ENCODE results near the gene CAPS.
"Not testable (repeated sequence)": the region's sequence is repeated elsewhere in the genome, so short reads cannot be mapped to it uniquely, and the experiment has no call there.

The CAPS gene

DNA sequence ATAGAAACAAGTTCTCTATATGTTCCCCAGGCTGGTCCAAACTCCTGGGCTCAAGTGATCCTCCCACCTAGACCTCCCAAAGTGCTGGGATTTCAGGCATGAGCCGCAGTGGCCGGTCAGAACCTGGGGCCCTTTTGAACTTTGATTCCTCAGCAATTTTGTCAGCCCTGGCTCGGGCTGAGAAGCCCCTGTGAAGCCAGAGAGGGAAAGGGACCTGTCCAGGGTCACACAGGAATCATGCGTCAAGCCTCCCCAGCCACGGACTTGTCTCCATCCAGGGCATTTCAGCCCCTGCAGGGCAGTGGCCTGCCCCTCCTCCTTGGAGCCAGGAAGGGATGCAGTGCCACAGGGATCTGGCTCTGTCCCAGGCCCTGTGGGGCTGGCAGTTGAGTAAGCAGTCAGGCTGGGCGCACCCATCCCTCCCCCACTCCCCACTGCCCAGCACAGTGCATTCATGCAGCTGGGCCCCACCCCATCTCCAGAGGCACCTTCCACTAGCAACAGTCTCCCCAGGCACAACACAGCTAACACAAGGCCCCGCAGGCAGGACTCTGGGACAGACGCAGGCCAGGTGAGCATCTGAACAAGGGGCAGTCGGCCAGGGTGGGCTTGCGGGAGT is at the start of gene CAPS:
TSS of gene CAPS (plus strand) at position 516 of the 619 bp plus-strand sequence. CDS start 153 bp downstream, outside the sequence.
- no peak for DNase-seq (ENCODE audit: low read depth in 3 of 3)

DNA sequence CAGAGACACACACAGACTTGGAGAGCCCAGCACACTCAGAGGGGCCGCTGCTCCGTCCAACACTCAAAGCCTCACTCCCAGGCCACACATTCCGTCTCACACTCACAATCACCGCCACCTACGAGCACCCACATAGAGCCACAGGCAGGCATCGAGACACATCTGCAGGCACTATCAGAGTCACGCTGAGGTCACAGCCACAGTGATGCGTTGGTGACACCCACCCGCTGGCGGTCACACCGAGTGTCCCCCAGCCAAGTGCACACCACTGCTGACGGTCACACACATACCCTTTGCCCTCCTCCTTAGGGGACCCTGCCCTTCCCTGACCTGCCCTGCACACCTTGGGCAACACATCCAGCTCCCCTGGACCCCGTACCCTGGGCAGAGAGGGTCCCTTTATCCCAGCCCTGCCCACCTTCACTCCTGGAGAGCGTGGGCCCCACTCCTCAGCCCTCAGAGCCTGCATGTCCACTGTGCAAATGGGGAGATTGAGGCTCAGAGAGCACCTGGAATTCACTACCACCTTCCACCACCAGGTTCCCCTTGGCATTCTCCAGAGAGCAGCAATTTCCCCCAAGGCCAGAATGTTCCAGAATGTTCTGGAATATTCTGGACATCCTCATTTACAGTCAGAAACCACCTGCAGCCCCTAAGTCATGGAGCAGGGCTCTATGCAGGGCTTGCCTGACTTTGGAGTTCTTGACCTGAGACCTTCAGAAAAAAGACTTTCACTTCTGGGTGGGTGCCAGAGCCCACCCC is 49.1 kb upstream of the CAPS start:
- DNase-seq (ENCODE audit: low read depth in 3 of 3): no peak

DNA sequence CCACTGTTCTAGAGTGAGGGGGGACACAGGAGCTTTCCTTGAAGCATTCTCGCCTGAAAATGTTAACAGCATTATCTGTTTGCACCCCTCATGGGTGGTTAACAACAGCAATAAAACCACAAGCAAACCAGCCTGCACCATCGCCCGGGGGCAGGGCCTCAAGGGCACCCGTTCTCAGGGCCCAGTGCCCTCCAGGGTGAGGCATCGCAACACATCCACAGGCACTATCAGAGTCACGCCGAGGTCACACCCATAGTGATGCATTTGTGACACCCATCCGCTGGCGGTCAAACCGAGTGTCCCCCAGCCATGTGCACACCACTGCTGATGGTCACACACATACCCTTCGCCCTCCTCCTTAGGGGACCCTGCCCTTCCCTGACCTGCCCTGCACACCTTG is 48.3 kb upstream of the CAPS start:
- DNase-seq (ENCODE audit: low read depth in 3 of 3): no peak

DNA sequence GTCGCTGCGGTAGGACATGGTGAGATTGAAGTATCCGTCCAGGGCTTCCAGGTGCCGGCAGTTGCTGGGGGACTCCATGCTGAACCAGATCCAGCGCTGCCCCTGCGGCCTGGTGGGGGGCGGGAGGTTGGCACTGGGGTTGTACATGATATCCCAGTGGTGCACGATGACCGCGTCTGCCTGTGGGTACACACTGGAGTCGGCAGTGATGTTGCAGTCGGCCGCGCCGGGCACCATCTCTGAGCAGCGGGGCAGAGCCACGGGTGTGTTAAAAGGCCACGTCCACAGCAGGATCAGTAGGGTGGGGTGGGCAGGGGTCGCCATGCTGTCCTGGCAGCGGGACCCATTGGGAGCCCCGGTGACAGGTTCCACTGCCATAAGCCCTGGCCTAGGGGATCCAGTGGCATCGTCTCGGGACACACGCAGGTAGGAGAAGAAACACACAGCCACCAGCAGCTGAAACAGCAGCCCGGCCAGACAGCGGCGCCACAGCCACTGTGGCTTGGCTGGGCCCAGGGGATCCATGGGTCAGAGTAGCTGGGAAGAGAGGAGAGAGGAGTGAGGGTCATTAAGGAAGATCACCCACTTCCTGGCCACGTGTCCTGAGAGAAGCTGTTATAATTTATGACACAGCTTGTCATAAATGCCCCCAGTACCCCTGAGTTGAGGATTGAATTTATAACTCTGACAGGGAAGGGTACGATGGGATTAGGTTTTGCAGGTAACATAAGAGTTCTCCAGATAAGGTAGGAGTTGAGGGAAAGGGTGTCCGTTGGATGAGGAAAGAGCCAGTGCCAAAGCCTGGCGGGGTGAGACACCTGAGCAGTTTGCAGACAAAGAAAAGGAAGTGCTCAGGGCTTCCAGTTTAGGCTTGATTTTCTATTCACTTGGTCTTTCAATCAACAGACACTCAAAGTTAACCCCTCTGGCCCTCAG is 46.6 kb upstream of the CAPS start:
- DNase-seq (ENCODE audit: low read depth in 3 of 3): no peak

DNA sequence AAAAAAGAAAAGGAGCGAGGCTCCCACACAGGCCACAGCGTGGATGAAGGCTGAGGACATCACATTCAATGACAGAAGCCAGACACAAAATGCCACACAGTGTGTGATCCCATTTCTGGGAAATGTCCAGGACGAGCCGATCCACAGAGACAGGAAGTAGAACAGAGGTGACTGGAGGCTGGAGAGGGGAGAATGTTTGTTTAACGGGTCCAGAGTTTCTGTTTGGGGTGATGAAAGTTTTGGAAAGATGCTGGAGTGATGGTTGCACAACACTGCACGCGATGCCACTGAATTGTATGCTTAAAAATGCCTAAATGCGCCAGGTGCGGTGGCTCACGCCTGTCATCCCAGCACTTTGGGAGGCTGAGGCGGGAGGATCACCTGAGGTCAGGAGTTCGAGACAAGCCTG is 43.1 kb upstream of the CAPS start:
- no peak for DNase-seq (ENCODE audit: low read depth in 3 of 3)

DNA sequence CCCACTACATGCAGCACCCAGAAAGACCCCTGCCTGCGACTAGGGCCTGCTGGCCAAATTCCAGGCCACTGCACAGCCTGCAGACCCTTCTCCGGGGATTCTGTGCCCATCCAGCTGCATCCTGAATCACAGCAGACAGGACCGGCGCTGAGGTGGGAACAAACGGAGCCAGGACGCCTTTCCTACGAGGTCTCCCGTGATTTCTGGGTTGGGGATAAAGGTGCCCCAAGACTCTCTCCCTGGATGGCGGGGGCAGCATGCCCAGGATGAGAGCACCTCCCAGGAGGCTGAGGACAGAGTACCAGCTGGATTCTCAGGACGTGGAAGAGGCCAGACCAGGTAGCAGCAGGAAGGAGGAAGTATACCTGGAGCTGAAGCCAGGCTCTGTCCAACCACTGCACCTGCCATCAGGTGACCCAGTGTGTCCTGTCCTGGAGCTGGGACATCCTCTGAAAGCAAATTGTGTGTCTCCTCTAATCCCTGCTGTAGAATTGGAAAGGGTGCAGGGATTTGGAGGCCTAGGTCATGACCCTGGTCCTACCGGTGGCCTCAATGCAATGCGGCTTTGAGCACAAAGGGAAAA is 40.3 kb upstream of the CAPS start:
- DNase-seq (ENCODE audit: low read depth in 3 of 3): no peak

DNA sequence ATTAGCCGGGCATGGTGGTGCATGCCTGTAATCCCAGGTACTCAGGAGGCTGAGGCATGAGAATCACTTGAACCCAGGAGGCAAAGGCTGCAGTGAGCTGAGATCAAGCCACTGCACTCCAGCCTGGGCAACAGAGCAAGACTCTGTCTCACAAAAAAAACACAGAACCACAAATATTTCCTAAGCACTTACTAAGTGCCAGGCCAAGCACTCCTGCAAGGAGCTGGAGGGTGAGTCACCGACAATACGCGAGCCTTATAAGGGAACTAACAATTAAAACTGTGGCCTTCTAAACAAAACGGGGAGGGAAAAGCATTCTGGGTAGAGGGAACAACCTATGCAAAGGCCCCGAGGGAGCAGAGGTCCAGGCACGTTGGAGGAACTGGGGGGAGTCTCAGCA is 39.6 kb upstream of the CAPS start:
- DNase-seq (ENCODE audit: low read depth in 3 of 3): not testable (repeated sequence)

DNA sequence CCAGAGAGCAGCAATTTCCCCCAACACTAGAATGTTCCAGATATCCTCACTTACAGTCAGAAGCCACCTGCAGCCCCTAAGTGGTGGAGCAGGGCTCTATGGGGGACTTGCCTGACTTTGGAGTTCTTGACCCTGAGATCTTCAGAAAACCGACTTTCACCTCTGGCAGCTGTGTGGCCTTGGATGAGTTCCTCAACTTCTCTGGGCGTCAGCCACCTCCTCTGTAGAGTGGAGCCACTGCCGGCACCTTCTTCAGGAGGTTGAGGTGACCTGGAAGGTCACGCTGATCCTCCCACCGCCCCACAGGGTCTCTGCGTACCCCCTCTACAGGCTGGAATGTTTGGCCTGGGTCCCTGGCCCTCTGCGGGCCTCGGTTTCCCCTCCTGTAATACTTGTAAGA is 36.6 kb upstream of the CAPS start:
- no peak for DNase-seq (ENCODE audit: low read depth in 3 of 3)

DNA sequence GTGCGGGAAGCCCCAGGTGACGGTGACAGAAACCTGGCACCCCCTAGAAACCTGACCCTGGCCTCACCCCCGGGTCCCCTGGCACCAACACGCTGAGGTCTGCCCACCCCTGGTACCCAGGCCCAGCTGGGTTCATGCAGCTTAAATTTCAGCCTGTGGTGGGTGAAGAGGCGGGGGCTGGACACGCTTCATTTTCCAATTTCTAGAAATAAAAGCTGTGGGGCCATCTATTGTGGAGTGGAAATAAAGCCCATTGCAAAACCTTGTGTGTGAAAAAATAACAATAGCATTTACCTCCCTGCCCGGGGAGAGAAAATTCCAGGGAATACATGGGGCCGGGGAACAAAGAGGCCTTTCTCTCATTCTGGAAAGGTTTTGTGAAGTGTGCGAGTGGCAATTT is 36.2 kb upstream of the CAPS start:
- no peak for DNase-seq (ENCODE audit: low read depth in 3 of 3)

DNA sequence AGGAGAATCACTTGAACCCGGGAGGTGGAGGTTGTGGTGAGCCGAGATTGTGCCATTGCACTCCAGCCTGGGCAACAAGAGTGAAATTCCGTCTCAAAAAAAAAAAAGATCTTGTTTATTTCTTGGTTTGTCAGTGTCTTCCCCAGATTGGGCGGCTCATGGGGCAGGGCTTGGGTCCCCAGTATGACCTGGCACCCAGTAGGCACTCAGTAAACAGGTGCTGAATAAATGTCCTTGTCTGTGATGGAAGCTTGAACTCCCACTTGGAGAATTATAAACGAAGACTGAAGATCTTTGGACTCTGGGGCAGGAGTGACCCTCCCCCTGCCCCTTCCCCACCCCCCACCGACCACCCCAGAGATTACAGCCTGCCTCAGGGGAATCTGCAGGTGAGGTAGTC is 33.9 kb upstream of the CAPS start:
- DNase-seq (ENCODE audit: low read depth in 3 of 3): no peak

DNA sequence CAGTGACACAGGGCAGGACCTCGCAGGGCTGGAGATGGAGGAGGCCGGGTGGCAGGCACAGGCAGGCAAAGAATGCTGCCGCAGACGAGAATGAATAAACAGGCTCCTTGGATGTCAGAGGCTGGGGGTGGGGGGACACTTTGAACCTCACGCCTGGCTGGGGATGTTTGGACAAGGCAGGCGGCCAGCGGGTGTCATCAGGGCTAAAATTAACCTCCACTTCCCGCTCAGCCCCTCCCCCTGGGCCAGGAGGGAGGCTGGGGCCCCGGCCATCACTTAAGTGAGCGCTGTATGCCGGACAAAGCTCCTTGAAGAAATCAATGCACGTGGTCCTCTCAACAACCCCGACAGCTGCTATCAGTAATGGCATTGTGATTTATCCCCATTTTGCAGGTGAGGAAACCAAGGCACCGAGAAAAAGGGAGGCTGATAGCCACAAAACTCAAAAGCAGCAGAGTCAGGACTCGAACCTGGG is 33.4 kb upstream of the CAPS start:
- no peak for DNase-seq (ENCODE audit: low read depth in 3 of 3)

DNA sequence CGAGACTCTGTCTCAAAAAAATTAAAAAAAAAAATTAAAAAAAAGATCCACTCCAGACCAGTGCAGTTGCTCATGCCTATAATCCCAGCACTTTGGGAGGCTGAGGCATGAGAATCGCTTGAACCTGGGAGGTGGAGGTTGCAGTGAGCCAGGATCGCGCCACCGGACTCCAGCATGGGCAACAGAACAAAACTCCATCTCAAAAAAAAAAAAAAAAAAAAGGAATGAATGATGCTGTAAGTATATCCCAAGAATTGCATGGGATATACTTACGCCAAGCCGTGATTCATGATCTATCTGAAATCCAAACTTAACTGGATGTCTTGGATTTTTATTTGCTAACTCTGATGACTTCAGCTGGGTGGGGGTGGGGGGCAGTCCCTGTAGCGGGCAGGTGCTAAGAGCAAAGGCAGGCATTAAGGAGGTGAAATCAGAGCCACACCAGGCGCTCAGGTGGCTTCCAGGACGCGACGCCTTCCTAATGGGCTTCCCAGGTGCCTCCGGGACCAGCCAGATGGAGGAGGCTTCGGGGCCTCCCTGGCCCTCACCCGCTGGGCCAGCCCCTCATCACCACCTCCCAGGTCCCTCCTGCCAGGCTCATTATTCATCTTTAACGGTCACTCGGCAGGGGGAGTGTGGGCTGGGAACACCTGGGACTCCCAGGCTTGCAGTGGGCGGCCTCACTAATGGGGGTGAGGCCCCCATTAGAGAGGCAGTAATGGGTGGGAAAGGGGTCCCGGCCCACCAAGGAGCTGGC is 32.3 kb upstream of the CAPS start:
- DNase-seq (ENCODE audit: low read depth in 3 of 3): no peak

DNA sequence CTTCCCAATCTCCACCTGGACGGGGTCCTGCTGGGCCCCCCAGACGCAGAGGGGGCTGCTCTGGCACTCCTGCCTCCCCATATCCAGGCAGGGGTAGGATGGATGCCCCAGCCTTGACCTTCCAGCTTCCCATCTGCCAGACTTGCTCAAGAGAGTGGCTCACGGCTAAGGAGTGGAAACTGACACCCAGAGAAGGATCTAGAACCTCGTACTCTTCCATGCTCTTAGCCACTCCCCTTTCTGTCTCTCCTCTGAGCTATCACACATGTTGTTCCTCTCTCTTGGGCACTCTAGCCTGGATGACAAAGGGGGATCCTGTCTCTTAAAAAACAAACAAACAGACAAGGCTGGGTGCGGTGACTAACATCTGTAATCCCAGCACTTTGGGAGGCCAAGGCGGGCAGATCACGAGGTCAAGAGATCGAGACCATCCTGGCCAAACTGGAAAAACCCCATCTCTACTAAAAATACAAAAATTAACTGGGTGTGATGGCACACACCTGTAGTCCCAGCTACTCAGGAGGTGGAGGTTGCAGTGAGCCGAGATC is 31.6 kb upstream of the CAPS start:
- no peak for DNase-seq (ENCODE audit: low read depth in 3 of 3)

DNA sequence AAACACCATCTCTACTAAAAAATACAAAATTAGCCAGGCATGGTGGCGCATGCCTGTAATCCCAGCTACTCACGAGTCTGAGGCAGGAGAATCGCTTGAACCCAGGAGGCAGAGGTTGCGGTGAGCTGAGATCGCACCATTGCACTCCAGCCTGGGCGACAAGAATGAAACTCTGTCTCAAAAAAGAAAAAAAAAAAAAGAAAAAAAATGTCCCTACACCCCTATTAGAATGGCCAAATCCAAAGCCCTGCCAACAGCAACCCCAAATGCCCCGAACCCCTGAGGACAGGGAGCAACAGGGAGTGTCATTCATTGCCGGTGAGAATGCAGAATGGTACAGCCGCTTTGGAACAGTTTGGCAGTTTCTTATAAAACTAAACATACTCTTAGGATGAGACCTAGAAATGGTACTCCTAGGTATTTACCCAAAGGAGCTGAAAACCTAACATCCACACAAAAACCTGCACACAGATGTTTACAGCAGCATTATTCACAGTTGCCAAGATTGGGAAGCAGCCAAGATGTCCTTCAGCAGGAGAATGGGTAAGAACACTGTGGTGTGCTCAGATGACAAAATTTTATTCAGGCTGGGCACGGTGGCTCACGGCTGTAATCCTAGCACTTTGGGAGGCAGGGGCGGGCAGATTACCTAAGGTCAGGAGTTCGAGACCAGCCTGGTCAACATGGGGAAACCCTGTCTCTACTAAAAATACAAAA is 30.7 kb upstream of the CAPS start:
- DNase-seq (ENCODE audit: low read depth in 3 of 3): not testable (repeated sequence)

DNA sequence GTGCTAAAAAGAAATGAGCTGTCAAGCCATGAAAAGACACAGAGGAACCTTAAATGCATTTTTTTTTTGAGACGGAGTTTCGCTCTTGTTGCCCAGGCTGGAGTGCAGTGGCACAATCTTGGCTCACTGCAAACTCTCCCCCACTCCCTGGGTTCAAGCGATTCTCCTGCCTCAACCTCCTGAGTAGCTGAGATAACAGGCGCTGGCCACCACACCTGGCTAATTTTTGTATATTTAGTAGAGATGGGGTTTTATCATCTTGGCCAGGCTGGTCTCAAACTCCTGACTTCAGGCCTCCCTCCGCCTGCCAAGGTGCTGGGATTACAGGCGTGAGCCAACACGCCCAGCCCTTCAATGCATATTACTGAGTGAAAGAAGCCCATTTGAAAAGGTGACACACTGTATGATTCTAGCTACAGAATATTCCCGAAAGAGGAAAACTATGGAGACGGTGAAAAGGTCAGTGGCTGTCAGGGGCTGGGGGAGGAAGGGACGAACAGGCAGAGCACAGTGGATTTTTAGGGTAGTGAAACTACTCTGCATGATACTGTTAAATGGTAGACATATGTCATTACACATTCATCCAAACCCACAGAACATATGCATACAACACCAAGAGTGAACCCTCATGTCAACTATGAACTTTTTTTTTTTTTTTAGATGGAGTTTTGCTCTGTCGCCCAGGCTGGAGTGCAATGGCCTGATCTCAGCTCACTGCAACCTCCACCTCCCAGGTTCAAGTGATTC is 29.8 kb upstream of the CAPS start:
- not testable (repeated sequence) for DNase-seq (ENCODE audit: low read depth in 3 of 3)

DNA sequence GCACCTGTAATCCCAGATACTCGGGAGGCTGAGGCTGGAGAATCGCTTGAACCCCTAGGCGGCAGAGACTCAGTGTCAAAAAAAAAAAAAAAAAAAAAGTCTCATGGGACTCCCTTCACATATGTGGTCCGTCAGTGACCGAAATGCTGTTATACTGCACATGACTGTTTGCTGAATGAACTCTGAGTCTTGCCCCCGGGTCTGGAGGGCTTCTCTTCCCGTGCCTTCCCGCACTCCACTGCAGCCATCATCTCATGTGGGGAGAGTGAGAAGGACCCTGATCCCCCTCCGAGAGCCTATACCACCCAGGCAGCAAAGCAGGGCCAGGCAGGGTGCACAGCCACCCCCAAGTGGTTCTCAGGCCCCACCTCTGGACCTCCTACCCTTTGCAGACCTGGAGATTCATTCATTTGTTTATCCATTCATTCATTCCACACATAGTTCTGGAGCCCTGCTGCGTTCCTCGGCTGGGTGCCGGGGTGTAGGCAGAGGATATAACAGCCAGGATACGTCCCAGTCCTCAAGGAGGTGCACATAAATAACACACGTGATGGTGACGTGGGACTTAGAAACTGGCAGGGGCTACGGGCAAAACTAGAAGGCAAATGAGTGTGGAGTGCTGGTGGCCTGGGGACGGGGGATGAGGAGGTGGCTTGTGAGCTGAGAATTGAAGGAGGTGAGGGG is 24.6 kb upstream of the CAPS start:
- no peak for DNase-seq (ENCODE audit: low read depth in 3 of 3)

DNA sequence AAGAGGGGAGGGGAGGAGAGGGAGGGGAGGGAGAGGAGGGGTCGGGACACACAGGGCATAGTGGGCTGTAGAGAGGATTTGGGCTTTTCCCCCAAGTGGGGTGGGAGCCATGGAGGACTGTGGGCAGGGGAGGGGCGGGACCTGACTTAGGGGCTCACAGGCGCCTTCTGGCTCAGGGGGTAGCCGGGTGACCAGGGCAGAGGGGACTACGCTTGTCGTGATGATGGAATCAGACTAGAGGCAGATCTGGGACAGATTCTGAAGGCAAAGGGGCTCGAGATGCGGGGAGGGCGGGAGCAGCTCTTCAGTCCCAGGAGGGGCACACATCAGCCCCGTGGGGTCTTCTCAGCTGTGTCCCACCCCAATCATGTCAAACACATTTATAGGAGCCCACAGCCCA is 24.0 kb upstream of the CAPS start:
- no peak for DNase-seq (ENCODE audit: low read depth in 3 of 3)

DNA sequence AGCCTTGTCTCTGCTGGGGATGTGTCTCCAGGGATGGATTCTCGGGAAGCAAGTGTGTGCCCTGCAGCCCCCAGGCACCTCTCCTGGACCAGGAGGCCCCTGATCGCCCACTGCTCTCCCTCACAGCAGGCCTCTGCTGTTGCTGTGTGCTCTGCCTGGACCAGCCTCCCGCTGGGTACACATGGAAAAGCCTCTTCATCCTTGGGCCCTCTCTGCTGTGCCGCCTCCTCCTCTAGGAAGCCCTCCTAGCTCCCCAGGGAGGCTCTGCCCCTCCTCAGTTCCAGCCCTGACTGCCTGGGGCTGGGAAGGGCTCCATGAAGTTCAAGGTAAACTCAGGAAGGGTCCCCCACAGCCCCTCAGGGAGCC is 22.5 kb upstream of the CAPS start:
- DNase-seq (ENCODE audit: low read depth in 3 of 3): no peak

All from stimulated activated CD4-positive, alpha-beta T cell treated with anti-CD3 and anti-CD28 coated beads, TNF-alpha, amount 100 ng/mL, for 48 hours (primary cell).